ENCODE results near the gene DNAJB9. TPM values are rescaled to one million over a fixed set of nuclear protein-coding genes. Genes with fewer than 3 reads are reported as not detected.

DNAJB9 gene
- total and polyA plus RNA-seq, 12 donors = 8.4 to 175 (median 44.9) TPM

DNA sequence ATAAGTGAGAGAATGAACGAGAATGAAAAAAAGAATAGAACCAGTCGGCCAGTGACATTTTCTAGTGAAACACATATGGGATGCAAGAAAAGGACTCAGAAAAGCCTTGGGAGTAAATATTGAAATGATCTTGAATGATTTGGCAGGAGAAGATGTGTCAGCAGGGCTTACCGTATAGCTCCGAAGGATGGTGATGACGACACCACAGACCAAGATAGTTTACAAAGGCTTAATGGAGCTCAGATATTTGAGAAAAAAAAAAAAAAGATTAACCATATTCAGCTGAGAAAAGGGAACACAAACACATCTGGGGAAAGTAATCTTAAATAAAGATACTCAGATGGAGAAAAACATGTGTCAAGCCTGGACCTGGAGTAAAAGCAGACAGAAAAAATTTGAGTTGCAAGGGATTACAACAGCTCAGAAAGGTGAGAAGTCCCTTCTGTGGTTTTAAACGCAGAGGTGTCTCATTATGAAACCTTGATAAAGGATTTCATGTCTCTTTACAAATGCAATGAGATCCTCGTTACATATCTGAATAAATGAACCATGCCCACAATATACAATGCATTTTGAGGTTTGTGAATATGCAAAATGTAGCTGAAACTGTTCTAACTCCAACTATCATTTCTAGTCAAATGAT lies 36.0 kb downstream of the DNAJB9 start:
- Histone ChIP-seq H3K4me3 (no peak overlapping the region), H3K4me1 (replicated peaks in 1 of 2) (no peaks in the 10 kb centered on the region), H3K27ac (no peak overlapping the region), H3K9me3 (replicated peaks in 1 of 3) (no peaks in the 10 kb centered on the region), H3K27me3 (no peaks in the 10 kb centered on the region), H3K36me3 (replicated peaks in 1 of 2) (no peaks in the 10 kb centered on the region)
- TF ChIP-seq, protein P1, sequence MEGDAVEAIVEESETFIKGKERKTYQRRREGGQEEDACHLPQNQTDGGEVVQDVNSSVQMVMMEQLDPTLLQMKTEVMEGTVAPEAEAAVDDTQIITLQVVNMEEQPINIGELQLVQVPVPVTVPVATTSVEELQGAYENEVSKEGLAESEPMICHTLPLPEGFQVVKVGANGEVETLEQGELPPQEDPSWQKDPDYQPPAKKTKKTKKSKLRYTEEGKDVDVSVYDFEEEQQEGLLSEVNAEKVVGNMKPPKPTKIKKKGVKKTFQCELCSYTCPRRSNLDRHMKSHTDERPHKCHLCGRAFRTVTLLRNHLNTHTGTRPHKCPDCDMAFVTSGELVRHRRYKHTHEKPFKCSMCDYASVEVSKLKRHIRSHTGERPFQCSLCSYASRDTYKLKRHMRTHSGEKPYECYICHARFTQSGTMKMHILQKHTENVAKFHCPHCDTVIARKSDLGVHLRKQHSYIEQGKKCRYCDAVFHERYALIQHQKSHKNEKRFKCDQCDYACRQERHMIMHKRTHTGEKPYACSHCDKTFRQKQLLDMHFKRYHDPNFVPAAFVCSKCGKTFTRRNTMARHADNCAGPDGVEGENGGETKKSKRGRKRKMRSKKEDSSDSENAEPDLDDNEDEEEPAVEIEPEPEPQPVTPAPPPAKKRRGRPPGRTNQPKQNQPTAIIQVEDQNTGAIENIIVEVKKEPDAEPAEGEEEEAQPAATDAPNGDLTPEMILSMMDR (IDR thresholded peaks at IDR 0.05) = no peak
- TF ChIP-seq POLR2A (IDR thresholded peaks at IDR 0.05) = no peak
- WGBS, 4 donors = 79 to 84% (median 83%) methylated on average over 7 of the region's 7 CpGs
- DNase-seq = no peak
- intact Hi-C loops (cut with DNase I) = no loop called here

- H3K9me3 ChIP-seq (replicated peaks in 1 of 3) = no peaks in the 10 kb centered on the region
- DNase-seq = no peak
- H3K36me3 ChIP-seq (replicated peaks in 1 of 2) = peaks cover 0 to 3% of the 10 kb centered on the region in 2 donors
- H3K4me1 ChIP-seq (replicated peaks in 1 of 2) = no peaks in the 10 kb centered on the region
- intact Hi-C loops (cut with DNase I) = no loop called here
- no peak overlapping the region for H3K27ac ChIP-seq
- H3K4me3 ChIP-seq = no peak overlapping the region
- no peak for TF ChIP-seq POLR2A (IDR thresholded peaks at IDR 0.05)
- TF ChIP-seq, protein P1 (IDR thresholded peaks at IDR 0.05) = no peak
- 72 to 82% (median 76%) methylated on average over 2 of the region's 2 CpGs for WGBS, 4 donors
- no peaks in the 10 kb centered on the region for H3K27me3 ChIP-seq
These were observed 40.0 kb downstream of the DNAJB9 start for GRCh38 chr7:108609643-108610042.

DNA sequence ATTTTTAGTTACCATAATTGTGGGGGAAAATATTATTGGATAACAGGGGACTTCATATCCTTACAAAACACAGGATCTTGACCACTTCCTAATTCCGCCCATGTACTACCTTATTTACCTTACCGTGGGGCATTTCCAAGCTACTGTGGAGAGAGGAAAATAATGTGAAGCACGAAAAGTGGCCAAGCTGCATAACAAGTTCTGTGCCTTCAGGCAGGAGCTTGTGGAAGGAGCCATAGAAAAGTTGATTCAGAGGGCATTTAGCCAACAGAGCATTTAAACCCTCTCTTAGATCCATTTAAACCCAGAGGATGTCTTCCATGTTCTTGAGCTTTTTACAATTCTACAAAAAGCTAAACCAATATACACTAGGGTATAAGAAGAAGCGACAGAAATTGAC lies 41.6 kb downstream of the DNAJB9 start:
- no peak overlapping the region for H3K4me3 ChIP-seq
- H3K4me1 ChIP-seq (replicated peaks in 1 of 2) = no peaks in the 10 kb centered on the region
- intact Hi-C loops (cut with DNase I) = no loop called here
- H3K9me3 ChIP-seq (replicated peaks in 1 of 3) = no peaks in the 10 kb centered on the region
- DNase-seq = no peak
- no peaks in the 10 kb centered on the region for H3K27me3 ChIP-seq
- TF ChIP-seq, protein P1 (IDR thresholded peaks at IDR 0.05) = no peak
- no peak for TF ChIP-seq POLR2A (IDR thresholded peaks at IDR 0.05)
- H3K36me3 ChIP-seq (replicated peaks in 1 of 2) = peaks cover 0 to 3% of the 10 kb centered on the region in 2 donors
- 66 to 77% (median 72%) methylated on average over 4 of the region's 4 CpGs for WGBS, 4 donors
- H3K27ac ChIP-seq = no peak overlapping the region

DNA sequence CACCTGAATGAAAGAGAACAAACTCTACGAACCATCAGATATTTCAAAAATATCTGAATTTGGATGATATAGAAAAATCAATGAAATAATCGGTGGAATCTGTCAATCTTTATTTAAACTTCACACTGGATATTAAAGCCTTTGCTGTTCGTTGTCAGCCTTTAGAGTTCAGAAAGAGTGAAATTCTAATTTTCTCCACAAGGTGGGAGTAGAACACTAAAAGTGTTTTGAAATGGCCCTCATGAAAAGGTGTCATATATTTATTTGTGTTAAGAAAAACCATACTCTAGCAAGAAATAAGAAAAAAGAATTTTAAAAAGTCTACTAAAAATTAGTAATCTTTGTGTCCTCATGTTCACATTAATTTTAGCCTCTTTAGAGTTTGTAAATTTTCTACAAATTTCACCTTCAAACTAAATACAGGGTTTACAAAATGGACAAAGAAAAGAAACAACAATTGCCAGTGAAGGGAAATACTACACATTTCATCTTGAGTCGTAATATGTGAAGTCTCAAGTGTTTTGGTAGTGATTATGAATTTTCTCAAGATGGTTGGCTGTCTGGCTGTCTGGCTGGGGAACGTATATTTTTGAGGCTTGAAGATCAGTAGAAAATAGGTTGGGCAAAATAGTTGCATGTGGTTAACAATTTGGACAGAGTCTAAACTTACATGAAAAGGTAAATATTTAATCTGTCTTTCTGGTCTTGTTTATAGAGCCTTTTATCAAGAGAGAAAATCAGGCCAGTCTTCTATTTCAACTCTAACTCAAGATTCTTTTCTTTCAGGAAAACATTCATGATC lies 43.7 kb downstream of the DNAJB9 start:
- no peaks in the 10 kb centered on the region for H3K4me1 ChIP-seq (replicated peaks in 1 of 2)
- H3K4me3 ChIP-seq = no peak overlapping the region
- peaks cover 0 to 3% of the 10 kb centered on the region in 2 donors for H3K36me3 ChIP-seq (replicated peaks in 1 of 2)
- no peaks in the 10 kb centered on the region for H3K27me3 ChIP-seq
- DNase-seq = no peak
- H3K27ac ChIP-seq = no peak overlapping the region
- intact Hi-C loops (cut with DNase I) = no loop called here
- no peaks in the 10 kb centered on the region for H3K9me3 ChIP-seq (replicated peaks in 1 of 3)
- no peak for TF ChIP-seq POLR2A (IDR thresholded peaks at IDR 0.05)
- TF ChIP-seq, protein P1 (IDR thresholded peaks at IDR 0.05) = peak; percentile 51 to 83 (median 70)
- 22 to 26% (median 24%) methylated on average over 5 of the region's 5 CpGs for WGBS, 4 donors
